Liver (tissue), 9 donors: ENCODE data around the gene ZRANB1. TPM values are rescaled to one million over a fixed set of nuclear protein-coding genes. Genes with fewer than 3 reads are reported as not detected.

Experiments
- DNase-seq: peaks from one replicate; pipeline ENCODE4 v3.0.0-alpha.2; 2017; ENCODE audit warnings: low spot score
- H3K27ac ChIP-seq, 2 donors: one replicate each; pipeline ENCODE4 v1.7.0; 2013; ENCODE audit warnings: inconsistent platforms in 2 of 2, low read length in 2 of 2, control low read depth in 1 of 2, low read depth in 1 of 2, mild to moderate bottlenecking in 1 of 2
- H3K27me3 ChIP-seq, 4 donors: one replicate each; pipeline versions ENCODE4 v1.6.1 to v1.7.0; 2013; ENCODE audit warnings: low read length in 3 of 4, inconsistent platforms in 1 of 4, mild to moderate bottlenecking in 1 of 4, moderate library complexity in 1 of 4; ENCODE audit not compliant: control insufficient read depth in 4 of 4, insufficient read depth in 4 of 4
- H3K36me3 ChIP-seq, 4 donors: one replicate each; pipeline versions ENCODE4 v1.6.1 to v1.7.0; 2013; ENCODE audit warnings: low read length in 3 of 4, mild to moderate bottlenecking in 3 of 4, low read depth in 1 of 4, moderate library complexity in 1 of 4; ENCODE audit not compliant: control insufficient read depth in 4 of 4, insufficient read depth in 3 of 4
- H3K4me1 ChIP-seq, 4 donors: one replicate each; pipeline versions ENCODE4 v1.6.1 to v1.7.0; 2013; ENCODE audit warnings: low read length in 3 of 4, mild to moderate bottlenecking in 3 of 4, moderate library complexity in 1 of 4; ENCODE audit not compliant: control insufficient read depth in 4 of 4, insufficient read depth in 4 of 4
- H3K4me3 ChIP-seq, 3 donors: one replicate each; pipeline versions ENCODE4 v1.6.1 to v1.7.0; 2013; ENCODE audit warnings: low read length in 3 of 3, control low read depth in 1 of 3, low read depth in 1 of 3, mild to moderate bottlenecking in 1 of 3
- H3K9ac ChIP-seq, 2 donors: one replicate each; pipeline ENCODE4 v1.7.0; 2013; ENCODE audit warnings: low read length in 2 of 2, mild to moderate bottlenecking in 2 of 2, moderate library complexity in 2 of 2, control low read depth in 1 of 2, low read depth in 1 of 2
- H3K9me3 ChIP-seq, 4 donors: one replicate each; pipeline versions ENCODE4 v1.6.1 to v1.7.0; 2013; ENCODE audit warnings: low read length in 3 of 4; ENCODE audit not compliant: control insufficient read depth in 4 of 4
- EGR1 ChIP-seq, 2 donors: IDR thresholded peaks; 2 replicates each; pipeline ENCODE4 v1.6.1; 2016 to 2018; ENCODE audit warnings: antibody characterized with exemption in 2 of 2, low read depth in 2 of 2
- FOXA1 ChIP-seq: IDR thresholded peaks from 2 replicates; pipeline ENCODE4 v1.6.1; 2016; ENCODE audit warnings: antibody characterized with exemption
- FOXA2 ChIP-seq: IDR thresholded peaks from 2 replicates; pipeline ENCODE4 v1.6.1; 2016; ENCODE audit warnings: antibody characterized with exemption
- GABPA ChIP-seq, 2 donors: IDR thresholded peaks in 1 of 2; conservative IDR thresholded peaks in 1 of 2; 2 replicates each; pipeline ENCODE4 v1.6.1; 2016; ENCODE audit warnings: antibody characterized with exemption in 2 of 2, mild to moderate bottlenecking in 1 of 2, moderate library complexity in 1 of 2
- HNF4A ChIP-seq, 2 donors: conservative IDR thresholded peaks; 2 replicates each; pipeline ENCODE4 v1.6.1; 2016; ENCODE audit warnings: antibody characterized with exemption in 2 of 2, mild to moderate bottlenecking in 2 of 2
- HNF4G ChIP-seq: IDR thresholded peaks from 2 replicates; pipeline ENCODE4 v1.6.1; 2016; ENCODE audit warnings: antibody characterized with exemption
- JUND ChIP-seq, 2 donors: IDR thresholded peaks; 2 replicates each; pipeline ENCODE4 v1.6.1; 2016; ENCODE audit warnings: antibody characterized with exemption in 2 of 2
- NR2F2 ChIP-seq: IDR thresholded peaks from 2 replicates; pipeline ENCODE4 v1.6.1; 2016; ENCODE audit warnings: antibody characterized with exemption
- RAD21 ChIP-seq, 2 donors: IDR thresholded peaks; 2 replicates each; pipeline ENCODE4 v1.6.1; 2016; ENCODE audit warnings: antibody characterized with exemption in 2 of 2, mild to moderate bottlenecking in 2 of 2
- RXRA ChIP-seq, 2 donors: IDR thresholded peaks; 2 replicates each; pipeline ENCODE4 v1.6.1; 2017 to 2018; ENCODE audit warnings: antibody characterized with exemption in 2 of 2, mild to moderate bottlenecking in 1 of 2
- SP1 ChIP-seq: IDR thresholded peaks from 2 replicates; pipeline ENCODE4 v1.6.1; 2018; ENCODE audit warnings: antibody characterized with exemption, mild to moderate bottlenecking
- TAF1 ChIP-seq: conservative IDR thresholded peaks from 2 replicates; pipeline ENCODE4 v1.6.1; 2016; ENCODE audit warnings: antibody characterized with exemption, mild to moderate bottlenecking
- YY1 ChIP-seq: IDR thresholded peaks from 2 replicates; pipeline ENCODE4 v1.6.1; 2016; ENCODE audit warnings: antibody characterized with exemption, mild to moderate bottlenecking
- WGBS: extraction: QIAGEN DNeasy Blood & Tissue Kit; methylation state at CpG from one replicate; pipeline ENCODE4 v1.1.7; 2013; 5-methylcytosine and 5-hydroxymethylcytosine counted together
- polyA plus RNA-seq, 2 donors: library from polyadenylated mRNA; stranded (reverse) in 1 of 2; unstranded in 1 of 2; fragments of 200-250 nt in 1 of 2; fragments of >200 nt in 1 of 2; fragmentation: Nextera tagmentation in 1 of 2; extraction: Ambion mirVana in 1 of 2; gene quantifications; one replicate each; pipeline versions ENCODE4 v1.2.1 to v1.2.3, GENCODE V29; 2013 to 2015
- total RNA-seq, 2 donors: library from RNA; depleted of rRNA; stranded (reverse); fragments of >200 nt; gene quantifications; one replicate each; pipeline ENCODE4 v1.2.3, GENCODE V29; 2014
- TF ChIP-seq, protein P1 (sequence below): IDR thresholded peaks from 2 replicates; pipeline ENCODE4 v1.6.1; 2016; ENCODE audit warnings: antibody characterized with exemption
- TF ChIP-seq, protein P2 (sequence below): IDR thresholded peaks from 2 replicates; pipeline ENCODE4 v1.6.1; 2016; ENCODE audit warnings: antibody characterized with exemption
- TF ChIP-seq, protein P3 (sequence below): IDR thresholded peaks from 2 replicates; pipeline ENCODE4 v1.6.1; 2016; ENCODE audit warnings: antibody characterized with exemption
- TF ChIP-seq, protein P4 (sequence below): fragments of 150-350 bp; IDR thresholded peaks from 2 replicates; pipeline ENCODE4 v1.5.1; 2017; ENCODE audit warnings: improper control_type of control experiment, low read depth, low read length; ENCODE audit not compliant: missing input control
- TF ChIP-seq, protein P5 (sequence below): IDR thresholded peaks from 2 replicates; pipeline ENCODE4 v1.6.1; 2016; ENCODE audit warnings: antibody characterized with exemption, mild to moderate bottlenecking
- donor health status: healthy.
- donor health status: healthy.
- donor health status: healthy.
- donor health status: healthy.
- donor health status: healthy.

Gene ZRANB1
- total and polyA plus RNA-seq, 4 donors: 6.2 to 32.5 (median 14.4) TPM

DNA sequence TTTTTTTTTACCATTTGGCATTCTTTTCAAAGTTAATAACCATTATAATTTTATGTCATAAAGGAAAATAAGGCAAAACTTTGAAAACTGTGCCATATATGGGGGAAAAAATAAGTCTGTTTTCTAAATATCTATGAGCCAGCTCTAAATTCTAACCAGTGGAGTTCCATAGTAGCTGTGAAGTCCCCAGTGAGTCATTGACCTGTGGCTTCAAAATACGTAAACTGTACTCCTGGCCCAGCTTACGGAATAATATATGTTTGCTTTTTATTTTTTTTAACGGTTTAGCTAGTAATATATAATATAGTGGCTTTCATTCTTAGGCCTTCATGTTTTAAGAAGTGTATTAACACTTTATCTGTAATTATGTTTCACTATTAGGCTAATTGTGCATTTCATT is 20.5 kb downstream of the ZRANB1 start:
- Histone ChIP-seq H3K27ac (no peak overlapping the region), H3K4me3 (no peak overlapping the region), H3K36me3 (peaks cover 0 to 10% (median 8%) of the 10 kb centered on the region in 4 donors), H3K4me1 (peaks cover 0 to 12% (median 6%) of the 10 kb centered on the region in 4 donors), H3K27me3 (no peaks in the 10 kb centered on the region), H3K9me3 (no peaks in the 10 kb centered on the region), H3K9ac (no peak overlapping the region)
- WGBS: 90% methylated on average over 3 of the region's 3 CpGs
- DNase-seq: no peak
- TF ChIP-seq GABPA (IDR thresholded peaks at IDR 0.05 in 1 of 2, conservative IDR thresholded peaks at IDR 0.05 in 1 of 2) (no peak), TAF1 (no peak), RXRA (IDR thresholded peaks at IDR 0.05) (no peak), EGR1 (IDR thresholded peaks at IDR 0.05; ENCODE audit: low read depth in 2 of 2) (no peak), SP1 (no peak), HNF4A (conservative IDR thresholded peaks at IDR 0.05) (no peak), FOXA1 (no peak), YY1 (no peak), HNF4G (no peak), NR2F2 (no peak)
- TF ChIP-seq, protein P1, sequence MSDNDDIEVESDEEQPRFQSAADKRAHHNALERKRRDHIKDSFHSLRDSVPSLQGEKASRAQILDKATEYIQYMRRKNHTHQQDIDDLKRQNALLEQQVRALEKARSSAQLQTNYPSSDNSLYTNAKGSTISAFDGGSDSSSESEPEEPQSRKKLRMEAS: no peak
- TF ChIP-seq, protein P2, sequence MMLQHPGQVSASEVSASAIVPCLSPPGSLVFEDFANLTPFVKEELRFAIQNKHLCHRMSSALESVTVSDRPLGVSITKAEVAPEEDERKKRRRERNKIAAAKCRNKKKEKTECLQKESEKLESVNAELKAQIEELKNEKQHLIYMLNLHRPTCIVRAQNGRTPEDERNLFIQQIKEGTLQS: no peak

DNA sequence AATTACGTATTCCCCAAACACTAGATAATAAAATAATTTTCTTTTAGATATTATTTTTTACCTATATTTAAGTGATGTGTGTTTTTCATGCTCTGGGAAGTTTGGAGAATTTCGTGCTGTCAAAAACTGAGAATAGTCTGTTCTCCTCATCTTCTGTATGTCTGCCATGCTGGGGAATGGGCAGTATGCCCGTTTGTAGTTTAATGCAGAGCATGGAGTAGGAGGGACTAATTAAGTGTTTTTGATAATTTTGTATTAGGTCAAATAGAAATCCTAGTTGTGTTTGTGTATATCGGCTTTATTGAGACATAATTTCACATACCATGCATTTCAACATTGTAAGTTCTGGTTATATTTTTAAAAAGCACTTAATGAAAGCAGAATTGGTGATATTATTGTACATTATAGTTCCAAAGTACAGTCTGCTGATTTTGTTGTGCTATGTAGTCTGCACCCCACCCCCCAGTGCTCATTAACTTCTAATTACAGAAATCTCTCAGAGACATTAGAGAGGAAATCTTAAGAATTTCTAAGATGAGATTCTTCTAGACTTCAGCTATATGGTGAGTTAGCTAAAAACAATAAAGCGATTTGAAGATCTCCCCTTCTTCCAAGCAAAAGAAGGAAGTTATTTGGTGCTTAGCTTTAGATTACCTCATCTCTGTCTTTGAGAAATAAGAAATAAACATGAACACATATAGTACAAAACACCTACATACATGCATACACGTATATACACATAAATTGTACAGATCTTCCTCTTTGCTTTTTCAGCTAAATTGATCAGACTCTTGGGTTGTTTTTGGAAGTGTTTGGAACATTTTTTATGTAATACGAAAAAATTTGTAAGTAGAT is 22.2 kb downstream of the ZRANB1 start:
- WGBS: 87% methylated on average over 7 of the region's 7 CpGs
- Histone ChIP-seq H3K9ac (no peak overlapping the region), H3K27ac (no peak overlapping the region), H3K9me3 (no peaks in the 10 kb centered on the region), H3K4me1 (peaks cover 0 to 7% (median 3%) of the 10 kb centered on the region in 4 donors), H3K36me3 (peaks cover 2 to 20% (median 10%) of the 10 kb centered on the region in 4 donors), H3K27me3 (no peaks in the 10 kb centered on the region), H3K4me3 (no peak overlapping the region)
- TF ChIP-seq, protein P3, sequence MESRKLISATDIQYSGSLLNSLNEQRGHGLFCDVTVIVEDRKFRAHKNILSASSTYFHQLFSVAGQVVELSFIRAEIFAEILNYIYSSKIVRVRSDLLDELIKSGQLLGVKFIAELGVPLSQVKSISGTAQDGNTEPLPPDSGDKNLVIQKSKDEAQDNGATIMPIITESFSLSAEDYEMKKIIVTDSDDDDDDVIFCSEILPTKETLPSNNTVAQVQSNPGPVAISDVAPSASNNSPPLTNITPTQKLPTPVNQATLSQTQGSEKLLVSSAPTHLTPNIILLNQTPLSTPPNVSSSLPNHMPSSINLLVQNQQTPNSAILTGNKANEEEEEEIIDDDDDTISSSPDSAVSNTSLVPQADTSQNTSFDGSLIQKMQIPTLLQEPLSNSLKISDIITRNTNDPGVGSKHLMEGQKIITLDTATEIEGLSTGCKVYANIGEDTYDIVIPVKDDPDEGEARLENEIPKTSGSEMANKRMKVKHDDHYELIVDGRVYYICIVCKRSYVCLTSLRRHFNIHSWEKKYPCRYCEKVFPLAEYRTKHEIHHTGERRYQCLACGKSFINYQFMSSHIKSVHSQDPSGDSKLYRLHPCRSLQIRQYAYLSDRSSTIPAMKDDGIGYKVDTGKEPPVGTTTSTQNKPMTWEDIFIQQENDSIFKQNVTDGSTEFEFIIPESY: no peak
- TF ChIP-seq, protein P1: no peak
- no peak for TF ChIP-seq JUND (IDR thresholded peaks at IDR 0.05)
- no peak for TF ChIP-seq NR2F2
- TF ChIP-seq, protein P2: no peak
- no peak for TF ChIP-seq SP1
- no peak for TF ChIP-seq TAF1
- no peak for TF ChIP-seq FOXA1
- TF ChIP-seq RXRA (IDR thresholded peaks at IDR 0.05): no peak
- TF ChIP-seq RAD21 (IDR thresholded peaks at IDR 0.05): no peak
- no peak for TF ChIP-seq GABPA (IDR thresholded peaks at IDR 0.05 in 1 of 2, conservative IDR thresholded peaks at IDR 0.05 in 1 of 2)
- no peak for TF ChIP-seq HNF4A (conservative IDR thresholded peaks at IDR 0.05)
- TF ChIP-seq HNF4G: no peak
- no peak for TF ChIP-seq YY1
- TF ChIP-seq, protein P4, sequence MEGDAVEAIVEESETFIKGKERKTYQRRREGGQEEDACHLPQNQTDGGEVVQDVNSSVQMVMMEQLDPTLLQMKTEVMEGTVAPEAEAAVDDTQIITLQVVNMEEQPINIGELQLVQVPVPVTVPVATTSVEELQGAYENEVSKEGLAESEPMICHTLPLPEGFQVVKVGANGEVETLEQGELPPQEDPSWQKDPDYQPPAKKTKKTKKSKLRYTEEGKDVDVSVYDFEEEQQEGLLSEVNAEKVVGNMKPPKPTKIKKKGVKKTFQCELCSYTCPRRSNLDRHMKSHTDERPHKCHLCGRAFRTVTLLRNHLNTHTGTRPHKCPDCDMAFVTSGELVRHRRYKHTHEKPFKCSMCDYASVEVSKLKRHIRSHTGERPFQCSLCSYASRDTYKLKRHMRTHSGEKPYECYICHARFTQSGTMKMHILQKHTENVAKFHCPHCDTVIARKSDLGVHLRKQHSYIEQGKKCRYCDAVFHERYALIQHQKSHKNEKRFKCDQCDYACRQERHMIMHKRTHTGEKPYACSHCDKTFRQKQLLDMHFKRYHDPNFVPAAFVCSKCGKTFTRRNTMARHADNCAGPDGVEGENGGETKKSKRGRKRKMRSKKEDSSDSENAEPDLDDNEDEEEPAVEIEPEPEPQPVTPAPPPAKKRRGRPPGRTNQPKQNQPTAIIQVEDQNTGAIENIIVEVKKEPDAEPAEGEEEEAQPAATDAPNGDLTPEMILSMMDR: no peak
- no peak for TF ChIP-seq FOXA2
- TF ChIP-seq EGR1 (IDR thresholded peaks at IDR 0.05; ENCODE audit: low read depth in 2 of 2): no peak
- TF ChIP-seq, protein P5, sequence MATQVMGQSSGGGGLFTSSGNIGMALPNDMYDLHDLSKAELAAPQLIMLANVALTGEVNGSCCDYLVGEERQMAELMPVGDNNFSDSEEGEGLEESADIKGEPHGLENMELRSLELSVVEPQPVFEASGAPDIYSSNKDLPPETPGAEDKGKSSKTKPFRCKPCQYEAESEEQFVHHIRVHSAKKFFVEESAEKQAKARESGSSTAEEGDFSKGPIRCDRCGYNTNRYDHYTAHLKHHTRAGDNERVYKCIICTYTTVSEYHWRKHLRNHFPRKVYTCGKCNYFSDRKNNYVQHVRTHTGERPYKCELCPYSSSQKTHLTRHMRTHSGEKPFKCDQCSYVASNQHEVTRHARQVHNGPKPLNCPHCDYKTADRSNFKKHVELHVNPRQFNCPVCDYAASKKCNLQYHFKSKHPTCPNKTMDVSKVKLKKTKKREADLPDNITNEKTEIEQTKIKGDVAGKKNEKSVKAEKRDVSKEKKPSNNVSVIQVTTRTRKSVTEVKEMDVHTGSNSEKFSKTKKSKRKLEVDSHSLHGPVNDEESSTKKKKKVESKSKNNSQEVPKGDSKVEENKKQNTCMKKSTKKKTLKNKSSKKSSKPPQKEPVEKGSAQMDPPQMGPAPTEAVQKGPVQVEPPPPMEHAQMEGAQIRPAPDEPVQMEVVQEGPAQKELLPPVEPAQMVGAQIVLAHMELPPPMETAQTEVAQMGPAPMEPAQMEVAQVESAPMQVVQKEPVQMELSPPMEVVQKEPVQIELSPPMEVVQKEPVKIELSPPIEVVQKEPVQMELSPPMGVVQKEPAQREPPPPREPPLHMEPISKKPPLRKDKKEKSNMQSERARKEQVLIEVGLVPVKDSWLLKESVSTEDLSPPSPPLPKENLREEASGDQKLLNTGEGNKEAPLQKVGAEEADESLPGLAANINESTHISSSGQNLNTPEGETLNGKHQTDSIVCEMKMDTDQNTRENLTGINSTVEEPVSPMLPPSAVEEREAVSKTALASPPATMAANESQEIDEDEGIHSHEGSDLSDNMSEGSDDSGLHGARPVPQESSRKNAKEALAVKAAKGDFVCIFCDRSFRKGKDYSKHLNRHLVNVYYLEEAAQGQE: no peak
- DNase-seq: no peak
